HG03521 (cell line): Measurements from ENCODE around the gene TAMALIN.

Experiments used
- ATAC-seq: cut with Tn5 transposase; IDR thresholded peaks from one replicate; pipeline ENCODE4 v1.9.1; 2021; ENCODE audit warnings: mild to moderate bottlenecking, moderate library complexity; ENCODE audit not compliant: unreplicated experiment

TAMALIN gene

DNA sequence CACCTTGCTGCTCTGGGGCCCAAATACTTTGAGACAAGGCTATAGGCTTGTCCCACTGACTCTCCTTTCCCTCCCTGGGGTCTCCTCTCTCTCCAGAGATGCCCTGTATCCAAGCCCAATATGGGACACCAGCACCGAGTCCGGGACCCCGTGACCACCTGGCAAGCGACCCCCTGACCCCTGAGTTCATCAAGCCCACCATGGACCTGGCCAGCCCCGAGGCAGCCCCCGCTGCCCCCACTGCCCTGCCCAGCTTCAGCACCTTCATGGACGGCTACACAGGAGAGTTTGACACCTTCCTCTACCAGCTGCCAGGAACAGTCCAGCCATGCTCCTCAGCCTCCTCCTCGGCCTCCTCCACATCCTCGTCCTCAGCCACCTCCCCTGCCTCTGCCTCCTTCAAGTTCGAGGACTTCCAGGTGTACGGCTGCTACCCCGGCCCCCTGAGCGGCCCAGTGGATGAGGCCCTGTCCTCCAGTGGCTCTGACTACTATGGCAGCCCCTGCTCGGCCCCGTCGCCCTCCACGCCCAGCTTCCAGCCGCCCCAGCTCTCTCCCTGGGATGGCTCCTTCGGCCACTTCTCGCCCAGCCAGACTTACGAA lies 47.6 kb downstream of the TAMALIN start:
- ATAC-seq: no peak

- ATAC-seq: no peak
These were observed 48.3 kb downstream of the TAMALIN start for GRCh38 chr12:52054833-52055730.

GRCh38 chr12:52055731-52056711 lies 49.3 kb downstream of the TAMALIN start:
- no peak for ATAC-seq

GRCh38 chr12:52056801-52057637 lies 50.3 kb downstream of the TAMALIN start:
- ATAC-seq: no peak

GRCh38 chr12:52057638-52058576 lies 51.2 kb downstream of the TAMALIN start:
- ATAC-seq: no peak

DNA sequence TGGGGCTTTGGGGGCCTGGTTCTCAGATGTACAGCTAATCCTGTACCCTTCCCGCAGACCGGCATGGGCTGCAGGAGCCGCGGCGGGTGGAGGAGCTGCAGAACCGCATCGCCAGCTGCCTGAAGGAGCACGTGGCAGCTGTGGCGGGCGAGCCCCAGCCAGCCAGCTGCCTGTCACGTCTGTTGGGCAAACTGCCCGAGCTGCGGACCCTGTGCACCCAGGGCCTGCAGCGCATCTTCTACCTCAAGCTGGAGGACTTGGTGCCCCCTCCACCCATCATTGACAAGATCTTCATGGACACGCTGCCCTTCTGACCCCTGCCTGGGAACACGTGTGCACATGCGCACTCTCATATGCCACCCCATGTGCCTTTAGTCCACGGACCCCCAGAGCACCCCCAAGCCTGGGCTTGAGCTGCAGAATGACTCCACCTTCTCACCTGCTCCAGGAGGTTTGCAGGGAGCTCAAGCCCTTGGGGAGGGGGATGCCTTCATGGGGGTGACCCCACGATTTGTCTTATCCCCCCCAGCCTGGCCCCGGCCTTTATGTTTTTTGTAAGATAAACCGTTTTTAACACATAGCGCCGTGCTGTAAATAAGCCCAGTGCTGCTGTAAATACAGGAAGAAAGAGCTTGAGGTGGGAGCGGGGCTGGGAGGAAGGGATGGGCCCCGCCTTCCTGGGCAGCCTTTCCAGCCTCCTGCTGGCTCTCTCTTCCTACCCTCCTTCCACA lies 52.0 kb downstream of the TAMALIN start:
- no peak for ATAC-seq

GRCh38 chr12:52059582-52060497 lies 53.1 kb downstream of the TAMALIN start:
- no peak for ATAC-seq

DNA sequence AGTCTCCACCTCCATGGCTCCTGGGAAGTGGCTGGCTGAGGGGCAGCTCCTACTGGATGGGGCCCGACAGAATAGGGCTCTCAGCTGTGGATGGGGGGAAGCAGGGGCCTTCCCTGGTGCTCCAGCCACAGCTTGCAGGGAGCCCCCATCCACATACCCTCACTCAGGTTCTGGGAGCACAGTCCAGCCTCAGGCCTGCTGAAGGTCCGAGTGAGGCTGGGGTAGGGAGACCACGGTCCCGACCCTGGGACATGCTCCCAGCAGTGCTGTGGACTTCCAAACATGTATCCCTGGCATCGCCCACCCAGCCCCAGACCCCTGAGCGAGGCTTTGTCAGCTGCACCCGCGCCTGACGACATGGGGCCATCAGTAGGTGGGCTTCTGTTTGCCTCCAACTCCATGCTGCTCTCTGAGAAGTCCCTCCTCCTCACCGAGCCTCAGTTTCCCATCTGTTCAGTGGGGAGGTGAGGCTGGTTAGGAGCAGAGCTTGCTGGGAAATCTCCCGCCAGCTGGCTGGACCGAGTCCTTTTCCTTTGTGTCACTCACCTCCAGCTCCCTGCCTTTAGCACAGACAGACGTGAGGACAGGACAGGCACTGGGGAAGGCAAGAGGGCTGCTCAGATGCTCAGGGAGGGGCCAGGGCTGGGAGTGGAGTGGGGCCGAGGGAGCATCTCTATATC lies 53.9 kb downstream of the TAMALIN start:
- no peak for ATAC-seq

DNA sequence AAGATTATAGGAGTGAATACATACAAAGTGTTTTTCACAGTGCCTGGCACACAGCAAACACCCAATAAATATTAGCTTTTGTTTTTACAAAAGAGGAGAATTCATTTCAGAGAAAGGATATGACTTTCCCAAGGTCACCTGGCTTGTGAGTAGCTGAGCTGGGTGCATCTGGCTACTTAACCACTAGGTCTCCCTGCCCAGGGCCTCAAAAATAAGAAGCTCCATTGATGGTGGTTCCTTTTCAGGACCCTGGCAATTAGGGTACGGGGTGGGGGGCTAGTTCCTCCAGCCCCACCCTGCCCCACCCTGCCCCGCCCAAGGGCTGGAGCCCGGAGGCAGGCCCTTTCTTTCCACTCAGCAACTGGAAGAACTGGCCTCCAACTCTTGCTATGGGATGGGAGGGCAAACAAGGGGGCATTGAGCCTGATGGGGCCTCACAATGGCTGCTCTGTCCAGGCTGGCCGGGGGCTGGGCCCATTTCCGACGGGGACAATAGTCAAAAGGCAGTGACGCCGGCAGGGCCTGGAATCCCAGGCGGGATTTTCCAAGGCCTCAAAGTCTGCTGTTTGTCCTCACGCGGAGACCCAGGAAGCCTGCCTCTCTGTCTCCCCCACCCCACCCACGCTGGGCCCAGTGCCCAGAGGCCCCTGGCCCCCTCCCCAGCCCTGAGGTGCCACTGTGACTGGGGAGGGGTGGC lies 54.9 kb downstream of the TAMALIN start:
- ATAC-seq: no peak

GRCh38 chr12:52062167-52063081 lies 55.7 kb downstream of the TAMALIN start:
- ATAC-seq: no peak

DNA sequence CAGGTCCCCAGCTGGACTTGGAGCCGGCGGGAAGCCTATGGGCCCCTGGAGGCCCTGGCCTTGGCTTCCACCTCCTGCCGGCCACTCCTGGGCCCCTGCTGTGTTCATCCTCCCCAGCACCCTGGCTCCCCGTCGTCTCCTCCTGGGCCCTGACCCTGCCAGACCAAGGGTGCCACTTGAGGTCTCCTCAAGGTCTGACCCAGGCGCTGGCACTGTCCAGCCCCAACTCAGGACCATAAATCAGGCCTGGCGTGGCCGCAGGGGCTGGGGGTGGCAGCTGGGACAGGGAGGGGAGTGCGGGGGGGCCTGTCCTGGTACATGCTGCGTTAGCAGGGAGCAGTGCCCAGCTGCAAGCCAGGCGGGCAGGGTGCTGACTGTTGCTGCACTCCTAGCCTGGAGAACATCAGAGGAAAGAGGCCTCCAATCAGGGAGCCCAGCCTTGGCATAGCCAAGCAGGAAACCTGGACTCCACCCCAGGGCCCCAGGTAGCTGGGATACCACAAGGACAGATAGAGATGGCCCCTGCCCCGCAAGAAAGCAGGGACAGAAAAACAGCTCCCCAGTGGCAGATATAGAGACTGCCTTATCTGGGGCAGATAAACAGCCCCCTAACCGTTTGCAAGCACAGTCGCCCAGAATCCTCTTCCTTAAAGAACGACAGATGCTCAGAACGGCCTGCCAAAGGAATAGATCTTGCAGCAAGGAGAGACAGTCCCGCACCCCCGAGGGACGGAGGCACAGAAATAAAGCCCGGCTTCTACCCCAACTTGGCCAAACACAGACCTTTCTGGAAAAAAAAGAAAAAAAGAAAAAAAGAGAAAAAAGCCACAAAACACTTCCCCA lies 56.6 kb downstream of the TAMALIN start:
- ATAC-seq: no peak

GRCh38 chr12:52063981-52064649 lies 57.4 kb downstream of the TAMALIN start:
- ATAC-seq: no peak
